GM18508 (cell line): ENCODE results near the gene PCDHA11.
"Not testable (repeated sequence)": the region's sequence is repeated elsewhere in the genome, so short reads cannot be mapped to it uniquely, and the experiment has no call there.

Experiments
- ATAC-seq: cut with Tn5 transposase; IDR thresholded peaks from one replicate; pipeline ENCODE4 v1.9.1; 2021; ENCODE audit warnings: moderate number of reproducible peaks; ENCODE audit not compliant: insufficient read depth, unreplicated experiment

PCDHA11 gene, protein sequence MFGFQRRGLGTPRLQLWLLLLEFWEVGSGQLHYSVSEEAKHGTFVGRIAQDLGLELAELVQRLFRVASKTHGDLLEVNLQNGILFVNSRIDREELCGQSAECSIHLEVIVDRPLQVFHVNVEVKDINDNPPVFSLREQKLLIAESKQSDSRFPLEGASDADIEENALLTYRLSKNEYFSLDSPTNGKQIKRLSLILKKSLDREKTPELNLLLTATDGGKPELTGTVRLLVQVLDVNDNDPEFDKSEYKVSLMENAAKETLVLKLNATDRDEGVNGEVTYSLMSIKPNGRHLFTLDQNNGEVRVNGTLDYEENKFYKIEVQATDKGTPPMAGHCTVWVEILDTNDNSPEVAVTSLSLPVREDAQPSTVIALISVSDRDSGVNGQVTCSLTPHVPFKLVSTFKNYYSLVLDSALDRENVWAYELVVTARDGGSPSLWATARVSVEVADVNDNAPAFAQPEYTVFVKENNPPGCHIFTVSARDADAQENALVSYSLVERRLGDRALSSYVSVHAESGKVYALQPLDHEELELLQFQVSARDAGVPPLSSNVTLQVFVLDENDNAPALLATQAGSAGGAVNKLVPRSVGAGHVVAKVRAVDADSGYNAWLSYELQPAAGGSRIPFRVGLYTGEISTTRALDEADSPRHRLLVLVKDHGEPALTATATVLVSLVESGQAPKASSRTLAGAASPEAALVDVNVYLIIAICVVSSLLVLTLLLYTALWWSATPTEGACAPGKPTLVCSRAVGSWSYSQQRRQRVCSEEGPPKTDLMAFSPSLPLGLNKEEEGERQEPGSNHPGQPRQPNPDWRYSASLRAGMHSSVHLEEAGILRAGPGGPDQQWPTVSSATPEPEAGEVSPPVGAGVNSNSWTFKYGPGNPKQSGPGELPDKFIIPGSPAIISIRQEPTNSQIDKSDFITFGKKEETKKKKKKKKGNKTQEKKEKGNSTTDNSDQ

GRCh38 chr5:140868721-140869554, at the start of gene PCDHA11:
PCDHA11 (plus strand) TSS chr5:140868957; CDS start chr5:140869104, 147 bp downstream.
- ATAC-seq: no peak

DNA sequence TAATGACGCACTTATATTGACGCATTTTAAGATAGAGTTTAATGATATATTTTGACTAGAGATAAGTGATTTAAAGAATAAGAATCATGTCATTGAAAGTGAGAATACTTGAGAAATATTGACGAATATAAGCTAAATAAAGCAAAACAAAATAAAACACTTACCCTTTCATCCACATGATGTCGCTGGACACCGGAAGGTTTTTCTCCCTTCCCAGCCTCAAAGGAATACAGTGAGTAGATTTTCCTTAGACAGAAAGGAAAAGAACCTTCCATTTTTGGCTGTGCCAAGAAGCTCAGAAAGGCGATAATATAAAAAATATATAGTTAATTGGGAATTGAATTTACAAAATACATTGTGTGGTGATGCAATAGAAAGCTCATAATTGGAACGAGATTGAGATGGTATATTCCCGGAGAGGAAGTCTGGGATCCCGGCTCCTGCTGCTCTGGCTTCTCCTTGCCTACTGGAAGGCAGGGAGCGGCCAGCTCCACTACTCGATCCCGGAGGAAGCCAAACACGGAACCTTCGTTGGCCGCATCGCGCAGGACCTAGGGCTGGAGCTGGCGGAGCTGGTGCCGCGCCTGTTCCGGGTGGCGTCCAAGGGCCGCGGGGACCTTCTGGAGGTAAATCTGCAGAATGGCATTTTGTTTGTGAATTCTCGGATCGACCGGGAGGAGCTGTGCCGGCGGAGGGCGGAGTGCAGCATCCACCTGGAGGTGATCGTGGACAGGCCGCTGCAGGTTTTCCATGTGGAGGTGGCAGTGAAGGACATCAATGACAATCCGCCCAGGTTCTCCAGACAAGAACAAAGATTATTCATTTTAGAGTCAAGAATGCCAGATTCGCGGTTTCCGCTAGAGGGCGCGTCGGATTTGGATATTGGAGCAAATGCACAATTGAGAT, 47.1 kb upstream of the PCDHA11 start, which contains the start of gene PCDHA5:
Gene PCDHA5 (plus strand): TSS at position 239 of the 906 bp plus-strand sequence.
- ATAC-seq: no peak

GRCh38 chr5:140822281-140822629, 46.5 kb upstream of the PCDHA11 start:
- no peak for ATAC-seq

DNA sequence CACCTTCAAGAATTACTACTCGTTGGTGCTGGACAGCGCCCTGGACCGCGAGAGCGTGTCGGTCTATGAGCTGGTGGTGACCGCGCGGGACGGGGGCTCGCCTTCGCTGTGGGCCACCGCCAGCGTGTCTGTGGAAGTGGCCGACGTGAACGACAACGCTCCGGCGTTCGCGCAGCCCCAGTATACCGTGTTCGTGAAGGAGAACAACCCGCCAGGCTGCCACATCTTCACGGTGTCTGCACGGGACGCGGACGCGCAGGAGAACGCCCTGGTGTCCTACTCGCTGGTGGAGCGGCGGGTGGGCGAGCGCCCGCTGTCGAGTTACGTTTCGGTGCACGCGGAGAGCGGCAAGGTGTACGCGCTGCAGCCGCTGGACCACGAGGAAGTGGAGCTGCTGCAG, 45.8 kb upstream of the PCDHA11 start:
- not testable (repeated sequence) for ATAC-seq

DNA sequence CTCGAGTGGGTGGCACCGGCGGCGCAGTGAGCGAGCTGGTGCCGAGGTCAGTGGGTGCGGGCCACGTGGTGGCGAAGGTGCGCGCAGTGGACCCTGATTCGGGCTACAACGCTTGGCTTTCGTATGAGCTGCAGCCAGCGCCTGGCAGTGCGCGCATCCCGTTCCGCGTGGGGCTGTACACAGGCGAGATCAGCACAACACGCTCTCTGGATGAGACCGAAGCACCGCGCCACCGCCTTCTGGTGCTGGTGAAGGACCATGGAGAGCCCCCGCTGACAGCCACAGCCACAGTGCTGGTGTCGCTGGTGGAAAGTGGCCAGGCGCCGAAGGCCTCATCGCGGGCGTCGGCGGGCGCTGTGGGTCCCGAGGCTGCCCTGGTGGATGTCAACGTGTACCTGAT, 45.3 kb upstream of the PCDHA11 start:
- no peak for ATAC-seq

DNA sequence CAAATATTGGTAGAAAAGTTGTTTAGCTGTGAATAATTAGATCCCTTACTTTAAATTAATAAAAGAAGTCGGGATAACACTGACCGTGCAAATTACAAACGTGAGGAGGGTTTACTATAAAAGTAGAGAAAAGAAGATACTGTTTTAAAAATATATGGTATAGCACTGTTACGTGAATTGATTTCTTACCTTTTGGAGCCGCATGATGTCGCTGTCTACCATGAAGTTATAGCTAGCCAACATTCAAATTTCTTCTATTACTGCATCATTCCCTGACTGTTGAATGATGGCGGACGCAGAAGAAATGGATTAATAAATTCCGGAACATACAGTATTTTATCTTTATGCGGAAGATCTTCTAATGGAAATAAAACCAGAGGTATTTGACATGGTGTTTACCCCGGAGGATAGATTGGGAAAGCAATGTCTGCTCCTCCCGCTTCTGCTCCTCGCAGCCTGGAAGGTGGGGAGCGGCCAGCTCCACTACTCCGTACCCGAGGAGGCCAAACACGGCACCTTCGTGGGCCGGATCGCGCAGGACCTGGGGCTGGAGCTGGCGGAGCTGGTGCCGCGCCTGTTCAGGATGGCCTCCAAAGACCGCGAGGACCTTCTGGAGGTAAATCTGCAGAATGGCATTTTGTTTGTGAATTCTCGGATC, 40.9 kb upstream of the PCDHA11 start, which contains the start of gene PCDHA6:
Gene PCDHA6 (plus strand): TSS at position 257 of the 658 bp plus-strand sequence. CDS start 132 bp downstream, at position 389.
- ATAC-seq: no peak

DNA sequence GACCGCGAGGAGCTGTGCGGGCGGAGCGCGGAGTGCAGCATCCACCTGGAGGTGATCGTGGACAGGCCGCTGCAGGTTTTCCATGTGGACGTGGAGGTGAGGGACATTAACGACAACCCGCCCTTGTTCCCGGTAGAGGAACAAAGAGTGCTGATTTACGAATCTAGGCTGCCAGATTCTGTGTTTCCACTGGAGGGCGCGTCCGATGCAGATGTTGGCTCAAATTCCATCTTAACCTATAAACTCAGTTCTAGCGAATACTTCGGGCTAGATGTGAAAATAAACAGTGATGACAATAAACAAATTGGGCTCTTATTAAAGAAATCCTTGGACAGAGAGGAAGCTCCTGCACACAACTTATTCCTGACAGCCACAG, 40.4 kb upstream of the PCDHA11 start:
- ATAC-seq: no peak

GRCh38 chr5:140829511-140830501, 39.0 kb upstream of the PCDHA11 start:
- not testable (repeated sequence) for ATAC-seq

DNA sequence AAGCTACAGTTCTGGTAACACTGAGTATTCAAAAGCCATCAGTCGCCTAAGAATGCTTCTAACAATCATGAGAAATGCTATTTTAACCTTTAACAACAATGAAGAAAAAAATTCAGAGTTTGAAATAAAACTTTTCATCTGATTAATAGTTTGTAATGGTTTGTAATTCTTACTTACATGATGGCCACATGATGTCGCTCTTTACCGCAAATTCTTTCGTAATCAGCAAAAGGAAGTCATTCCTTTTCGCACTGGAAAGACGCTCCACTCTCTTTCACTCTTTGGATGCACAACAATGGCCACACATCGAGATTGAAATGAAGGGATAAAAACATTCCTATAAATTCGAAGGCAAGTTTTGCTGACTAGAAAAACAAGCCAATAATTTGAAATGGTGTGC, 34.8 kb upstream of the PCDHA11 start, which contains the start of gene PCDHA7:
Gene PCDHA7 (plus strand): TSS at position 277 of the 400 bp plus-strand sequence. CDS start 115 bp downstream, at position 392.
- no peak for ATAC-seq

DNA sequence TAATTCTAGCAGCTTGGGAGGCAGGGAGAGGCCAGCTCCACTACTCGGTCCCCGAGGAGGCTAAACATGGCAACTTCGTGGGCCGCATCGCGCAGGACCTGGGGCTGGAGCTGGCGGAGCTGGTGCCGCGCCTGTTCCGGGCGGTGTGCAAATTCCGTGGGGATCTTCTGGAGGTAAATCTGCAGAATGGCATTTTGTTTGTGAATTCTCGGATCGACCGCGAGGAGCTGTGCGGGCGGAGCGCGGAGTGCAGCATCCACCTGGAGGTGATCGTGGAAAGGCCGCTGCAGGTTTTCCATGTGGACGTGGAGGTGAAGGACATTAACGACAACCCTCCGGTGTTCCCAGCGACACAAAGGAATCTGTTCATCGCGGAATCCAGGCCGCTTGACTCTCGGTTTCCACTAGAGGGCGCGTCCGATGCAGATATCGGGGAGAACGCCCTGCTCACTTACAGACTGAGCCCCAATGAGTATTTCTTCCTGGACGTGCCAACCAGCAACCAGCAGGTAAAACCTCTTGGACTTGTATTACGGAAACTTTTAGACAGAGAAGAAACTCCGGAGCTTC, 34.2 kb upstream of the PCDHA11 start:
- not testable (repeated sequence) for ATAC-seq

DNA sequence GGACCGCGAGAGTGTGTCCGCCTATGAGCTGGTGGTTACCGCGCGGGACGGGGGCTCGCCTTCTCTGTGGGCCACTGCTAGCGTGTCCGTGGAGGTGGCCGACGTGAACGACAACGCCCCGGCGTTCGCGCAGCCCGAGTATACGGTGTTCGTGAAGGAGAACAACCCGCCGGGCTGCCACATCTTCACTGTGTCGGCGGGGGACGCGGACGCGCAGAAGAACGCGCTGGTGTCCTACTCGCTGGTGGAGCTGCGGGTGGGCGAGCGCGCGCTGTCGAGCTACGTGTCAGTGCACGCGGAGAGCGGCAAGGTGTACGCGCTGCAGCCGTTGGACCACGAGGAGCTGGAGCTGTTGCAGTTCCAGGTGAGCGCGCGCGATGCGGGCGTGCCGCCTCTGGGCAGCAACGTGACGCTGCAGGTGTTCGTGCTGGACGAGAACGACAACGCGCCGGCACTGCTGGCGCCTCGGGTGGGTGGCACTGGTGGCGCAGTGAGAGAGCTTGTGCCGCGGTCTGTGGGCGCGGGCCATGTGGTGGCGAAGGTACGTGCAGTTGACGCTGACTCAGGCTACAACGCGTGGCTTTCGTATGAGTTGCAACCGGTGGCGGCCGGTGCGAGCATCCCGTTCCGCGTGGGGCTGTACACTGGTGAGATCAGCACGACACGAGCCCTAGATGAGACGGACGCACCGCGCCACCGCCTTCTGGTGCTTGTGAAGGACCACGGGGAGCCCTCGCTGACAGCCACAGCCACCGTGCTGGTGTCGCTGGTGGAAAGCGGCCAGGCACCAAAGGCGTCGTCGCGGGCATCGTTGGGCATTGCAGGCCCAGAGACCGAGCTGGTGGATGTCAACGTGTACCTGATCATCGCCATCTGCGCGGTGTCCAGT, 32.9 kb upstream of the PCDHA11 start:
- no peak for ATAC-seq

GRCh38 chr5:140840978-140841962, 27.5 kb upstream of the PCDHA11 start, which contains the start of gene PCDHA8:
PCDHA8 (plus strand) TSS chr5:140841187; CDS start chr5:140841322, 135 bp downstream.
- ATAC-seq: no peak

GRCh38 chr5:140842798-140843733, 25.7 kb upstream of the PCDHA11 start:
- no peak for ATAC-seq
